K562 (cell line): ENCODE results near the gene SYCP3. TPM values are rescaled to one million over a fixed set of nuclear protein-coding genes. Genes with fewer than 3 reads are reported as not detected.
A peak's percentile ranks its signal among the peaks of the same experiment; 100 is the strongest.

Experiments
- ATAC-seq: fragments of 200-7000 bp; cut with Tn5 transposase; 3 replicates; pipeline ENCODE4 v1.9.1; 2020; ENCODE audit warnings: moderate library complexity
- BruUV-seq: library from RNA; stranded (reverse); fragments of 400-500 nt; replicated peaks from 2 replicates; lab custom pipeline; 2021; lab: Mats Ljungman, UMichigan
- CTCF ChIA-PET: fragments of 300-600 bp; formaldehyde crosslinking; extraction: SDS; loops from one replicate; lab custom pipeline; 2021; ENCODE audit warnings: low intra/inter-chr PET ratio; lab: Yijun Ruan, JAX
- POLR2A ChIA-PET: fragments of 300-600, 350-650 bp; sonication (Branson Sonifier 250); formaldehyde crosslinking; extraction: SDS; loops from one replicate; lab custom pipeline; 2021; ENCODE audit warnings: antibody characterized with exemption, inconsistent platforms; lab: Yijun Ruan, JAX
- DNase-seq, 4 experiments: peaks; one replicate each; pipeline versions ENCODE4 v3.0.0 to v3.0.0-alpha.2; 2011 to 2018; ENCODE audit warnings: low spot score in 3 of 4, mixed read lengths in 3 of 4; ENCODE audit errors: extremely low read depth in 1 of 4
- FAIRE-seq: peaks from 2 replicates; lab custom pipeline; 2011; peaks lifted over from hg19 to GRCh38; lab: Jason Lieb, UNC
- H2AFZ ChIP-seq: 2 replicates; pipeline ENCODE4 v1.6.0; 2011; ENCODE audit warnings: low read depth, low read length, control low read depth, inconsistent platforms
- H3K27ac ChIP-seq: fragments of 200-600 bp; 3 replicates; pipeline ENCODE4 v1.8.0; 2011; ENCODE audit warnings: low read depth, mild to moderate bottlenecking, control low read depth, inconsistent platforms, low read length, moderate library complexity, mixed read lengths; ENCODE audit errors: extremely low read depth
- H3K27me3 ChIP-seq, 2 experiments: fragments of 300-600 bp in 1 of 2; 2 replicates in 1 of 2; 3 replicates in 1 of 2; pipeline versions ENCODE4 v1.6.0 to v1.8.0; 2011; ENCODE audit warnings: inconsistent platforms in 2 of 2, low read length in 2 of 2, mild to moderate bottlenecking in 1 of 2, mixed read lengths in 1 of 2, moderate library complexity in 1 of 2; ENCODE audit not compliant: control insufficient read depth in 2 of 2, insufficient read depth in 2 of 2
- H3K36me3 ChIP-seq: fragments of 300-600 bp; 3 replicates; pipeline ENCODE4 v1.8.0; 2011; ENCODE audit warnings: mild to moderate bottlenecking, low read length, inconsistent platforms; ENCODE audit not compliant: control insufficient read depth, insufficient read depth
- H3K4me1 ChIP-seq, 2 experiments: fragments of 200-600 bp in 1 of 2; replicated peaks in 1 of 2; 2 replicates in 1 of 2; 3 replicates in 1 of 2; pipeline versions ENCODE4 v1.5.1 to v1.8.0; 2011; ENCODE audit warnings: inconsistent platforms in 2 of 2, low read length in 2 of 2, mild to moderate bottlenecking in 1 of 2, mixed read lengths in 1 of 2, moderate library complexity in 1 of 2; ENCODE audit not compliant: control insufficient read depth in 2 of 2, insufficient read depth in 2 of 2
- H3K4me2 ChIP-seq: 2 replicates; pipeline ENCODE4 v1.6.1; 2011; ENCODE audit warnings: low read length, control low read depth, inconsistent platforms, mixed read lengths; ENCODE audit not compliant: insufficient read depth
- H3K4me3 ChIP-seq: fragments of 200-600 bp; sonication (generic), shearing (Covaris generic); 2 replicates; pipeline ENCODE4 v1.5.1; 2016; ENCODE audit warnings: control low read depth, inconsistent platforms
- H3K79me2 ChIP-seq: fragments of 200-600 bp; 3 replicates; pipeline ENCODE4 v1.8.0; 2011; ENCODE audit warnings: low read length, inconsistent platforms; ENCODE audit not compliant: control insufficient read depth, insufficient read depth
- H3K9ac ChIP-seq, 2 experiments: 2 replicates each; pipeline versions ENCODE4 v1.6.0 to v1.6.1; 2011; ENCODE audit warnings: low read depth in 2 of 2, low read length in 2 of 2, control low read depth in 1 of 2, inconsistent platforms in 1 of 2, mild to moderate bottlenecking in 1 of 2, mixed read lengths in 1 of 2; ENCODE audit not compliant: insufficient read depth in 1 of 2
- H3K9me1 ChIP-seq: one replicate; pipeline ENCODE4 v1.6.0; 2011; ENCODE audit warnings: inconsistent platforms, mild to moderate bottlenecking, low read length, moderate library complexity; ENCODE audit not compliant: control insufficient read depth, insufficient read depth
- H3K9me3 ChIP-seq: replicated peaks from 2 replicates; pipeline ENCODE4 v1.5.1; 2011; ENCODE audit warnings: low read depth, low read length, inconsistent platforms; ENCODE audit not compliant: control insufficient read depth, insufficient read depth
- H4K20me1 ChIP-seq: replicated peaks from 2 replicates; pipeline ENCODE4 v1.6.1; 2011; ENCODE audit warnings: low read length, inconsistent platforms, mixed read lengths; ENCODE audit not compliant: control insufficient read depth, insufficient read depth
- ASH1L ChIP-seq: fragments of 450-650 bp; IDR thresholded peaks from 2 replicates; pipeline ENCODE4 v1.6.1; 2018; ENCODE audit warnings: borderline replicate concordance, mild to moderate bottlenecking, low read depth; ENCODE audit not compliant: partially characterized antibody
- BHLHE40 ChIP-seq: IDR thresholded peaks from 2 replicates; pipeline ENCODE4 v1.6.1; 2011; ENCODE audit warnings: low read length, improper control_type of control experiment
- BRCA1 ChIP-seq, 2 experiments: fragments of 450-650 bp in 1 of 2; sonication (generic) in 1 of 2; formaldehyde crosslinking in 1 of 2; IDR thresholded peaks; 2 replicates each; pipeline versions ENCODE4 v1.5.0 to v1.6.1; 2017 to 2020; ENCODE audit warnings: mild to moderate bottlenecking in 1 of 2, missing genetic modification reagents in 1 of 2
- CHD2 ChIP-seq: IDR thresholded peaks from 2 replicates; pipeline ENCODE4 v1.6.1; 2011; ENCODE audit warnings: low read depth, low read length
- EP300 ChIP-seq: IDR thresholded peaks from 2 replicates; pipeline ENCODE4 v1.6.1; 2012; ENCODE audit warnings: low read length, improper control_type of control experiment
- GTF2E2 ChIP-seq: fragments of 200-800 bp; sonication (Bioruptor generic); IDR thresholded peaks from 2 replicates; pipeline ENCODE4 v1.6.1; 2016; ENCODE audit warnings: missing genetic modification characterization, missing compliant biosample characterization
- IFI16 ChIP-seq: fragments of 250-450 bp; sonication (Bioruptor Pico); IDR thresholded peaks from 2 replicates; pipeline ENCODE4 v2.1.2; 2022; ENCODE audit warnings: mild to moderate bottlenecking, inconsistent platforms
- KAT8 ChIP-seq: fragments of 450-650 bp; IDR thresholded peaks from 2 replicates; pipeline ENCODE4 v1.6.1; 2016; ENCODE audit warnings: low read depth, mild to moderate bottlenecking
- KLF1 ChIP-seq: fragments of 450-650 bp; IDR thresholded peaks from 2 replicates; pipeline ENCODE4 v1.6.1; 2016; ENCODE audit warnings: missing genetic modification characterization, missing compliant biosample characterization
- KLF16 ChIP-seq: IDR thresholded peaks from 2 replicates; pipeline ENCODE4 v1.6.1; 2016; ENCODE audit warnings: antibody characterized with exemption
- NR2C2 ChIP-seq, 2 experiments: fragments of 200-800 bp in 1 of 2; sonication (Bioruptor generic) in 1 of 2; sonication (generic) in 1 of 2; formaldehyde crosslinking in 1 of 2; IDR thresholded peaks; 2 replicates each; pipeline versions ENCODE4 v1.6.1 to v1.8.0; 2016 to 2022; ENCODE audit warnings: mild to moderate bottlenecking in 1 of 2, missing compliant biosample characterization in 1 of 2, missing genetic modification characterization in 1 of 2, missing genetic modification reagents in 1 of 2
- RFX7 ChIP-seq: fragments of 250-450 bp; sonication (Bioruptor Pico); IDR thresholded peaks from 2 replicates; pipeline ENCODE4 v1.5.1; 2021; ENCODE audit warnings: mild to moderate bottlenecking
- SNIP1 ChIP-seq: fragments of 450-650 bp; IDR thresholded peaks from 2 replicates; pipeline ENCODE4 v1.7.1; 2017; ENCODE audit warnings: low read depth, mild to moderate bottlenecking
- SRF ChIP-seq, 2 experiments: fragments of 250-450, 450-650 bp in 1 of 2; sonication (Bioruptor Pico) in 1 of 2; sonication (generic) in 1 of 2; formaldehyde crosslinking; IDR thresholded peaks; 2 replicates each; pipeline versions ENCODE4 v1.5.0 to v1.5.1; 2020 to 2022; ENCODE audit warnings: mild to moderate bottlenecking in 1 of 2, missing genetic modification reagents in 1 of 2
- TAF1 ChIP-seq: IDR thresholded peaks from 2 replicates; pipeline ENCODE4 v1.6.1; 2011; ENCODE audit warnings: mild to moderate bottlenecking, low read length, moderate library complexity; ENCODE audit not compliant: insufficient read depth, control insufficient read depth, severe bottlenecking; ENCODE audit errors: extremely low read depth
- TAL1 ChIP-seq: fragments of 450-650 bp; IDR thresholded peaks from 2 replicates; pipeline ENCODE4 v1.6.1; 2016; ENCODE audit warnings: mild to moderate bottlenecking
- TCF3 ChIP-seq: sonication (generic); formaldehyde crosslinking; IDR thresholded peaks from 2 replicates; pipeline ENCODE4 v1.4.0; 2020; ENCODE audit warnings: mild to moderate bottlenecking, missing genetic modification reagents
- TOE1 ChIP-seq, 2 experiments: fragments of 450-650 bp in 1 of 2; sonication (generic) in 1 of 2; formaldehyde crosslinking in 1 of 2; IDR thresholded peaks; 2 replicates each; pipeline versions ENCODE4 v1.7.1 to v1.8.0; 2016 to 2022; ENCODE audit warnings: borderline replicate concordance in 2 of 2, mild to moderate bottlenecking in 2 of 2, antibody characterized with exemption in 1 of 2, inconsistent platforms in 1 of 2, low read depth in 1 of 2, missing genetic modification reagents in 1 of 2, moderate library complexity in 1 of 2
- ZNF174 ChIP-seq: fragments of 250-450 bp; sonication (Bioruptor Pico); IDR thresholded peaks from 2 replicates; pipeline ENCODE4 v1.4.0; 2020; ENCODE audit warnings: mild to moderate bottlenecking
- WGBS: fragments of 100-300 bp; shearing (Covaris generic); methylation state at CpG from one replicate; pipeline ENCODE4 v1.1.6; 2016; ENCODE audit warnings: low coverage, mixed read lengths; ENCODE audit not compliant: insufficient coverage; ENCODE audit errors: missing lambda C conversion rate; 5-methylcytosine and 5-hydroxymethylcytosine counted together
- in situ Hi-C: fragments of 300-500 bp; cut with MboI; formaldehyde crosslinking; loops from 4 replicates; pipeline ENCODE4 v1.15.0; 2018; ENCODE audit warnings: inconsistent platforms, mixed read lengths
- intact Hi-C: fragments of 100-400 bp; cut with micrococcal nuclease; formaldehyde crosslinking; loops from 2 replicates; pipeline ENCODE4 v1.14.2; 2022
- polyA plus RNA-seq, 8 experiments: library from polyadenylated mRNA; depleted of rRNA in 4 of 8; stranded (reverse) in 5 of 8; unstranded in 3 of 8; fragments of >200 nt; fragmentation: Nextera tagmentation in 2 of 8; fragmentation: Illumina TruSeq in 1 of 8; extraction: Ambion mirVana in 2 of 8; extraction: Trizol in 1 of 8; gene quantifications; 2 replicates each; pipeline versions ENCODE4 v1.2.1 to v1.2.3, GENCODE V29; 2011 to 2014; ENCODE audit warnings: inconsistent platforms in 1 of 8, missing spikeins in 1 of 8
- total RNA-seq, 7 experiments: library from RNA; depleted of rRNA in 6 of 7; stranded (reverse); fragments of >200 nt in 6 of 7; fragmentation: Illumina TruSeq in 2 of 7; extraction: Trizol in 2 of 7; gene quantifications; 2 replicates each; pipeline versions ENCODE4 v1.2.1 to v1.2.3, GENCODE V29; 2011 to 2021; ENCODE audit warnings: low replicate concordance in 1 of 7
- TF ChIP-seq, protein P1 (sequence below), 2 experiments: IDR thresholded peaks; 2 replicates each; pipeline ENCODE4 v1.6.1; 2012; ENCODE audit warnings: improper control_type of control experiment in 2 of 2, low read depth in 2 of 2, low read length in 2 of 2, borderline replicate concordance in 1 of 2

SYCP3 gene
- total and polyA plus RNA-seq, 9 of the 15 experiments (the other 6 are each of a cell fraction or from before 2014, with no cell fraction given), result 0.11 to 0.25 (median 0.22) TPM; not detected in 4

DNA sequence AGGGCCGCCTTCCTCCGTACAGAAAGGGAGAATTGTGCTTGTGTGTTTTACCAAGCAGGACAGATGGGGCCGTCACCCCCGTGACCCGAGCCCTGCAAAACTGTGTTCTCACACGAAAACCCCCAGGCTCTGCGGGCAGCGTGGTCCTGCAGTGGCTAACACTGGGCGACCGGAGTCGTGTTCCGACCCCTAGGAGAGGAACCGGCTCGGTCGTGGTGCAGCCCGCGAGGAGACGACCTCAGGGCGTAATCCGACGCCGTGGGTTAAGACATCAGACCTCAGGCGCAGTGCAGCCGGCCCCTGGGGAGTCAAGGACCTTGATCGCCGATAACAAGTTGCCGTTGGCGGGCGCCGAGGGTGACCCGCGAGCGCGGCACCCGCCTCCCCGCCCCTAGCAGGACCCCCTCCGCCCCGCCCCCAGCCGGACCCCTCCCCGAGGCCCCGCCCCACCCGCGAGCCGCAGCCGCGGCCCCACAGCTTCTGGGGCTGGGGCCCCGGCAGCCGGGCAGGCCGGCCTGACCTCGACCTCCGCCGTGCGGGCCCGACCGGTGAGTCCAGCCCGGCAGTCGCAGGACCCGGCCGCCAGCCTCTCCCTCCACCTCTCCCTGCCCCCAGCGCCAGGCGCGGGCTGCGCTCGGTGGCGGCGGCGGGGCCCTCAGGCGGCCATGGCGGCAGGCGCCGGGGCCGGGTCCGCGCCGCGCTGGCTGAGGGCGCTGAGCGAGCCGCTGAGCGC is 41.9 kb downstream of the SYCP3 start, which contains the start of gene CHPT1:
Gene CHPT1, plus strand, starts transcription at position 444 of the 733 bp plus-strand sequence. Its CDS starts 222 bp downstream, at position 666.
- Histone ChIP-seq H3K4me3 (peak within 1 kb of the TSS; percentile 87), H3K27me3 (no peaks in the 10 kb centered on the region), H3K4me1 (peaks cover 11 to 29% of the 10 kb centered on the region in 2 experiments), H4K20me1 (no peaks in the 10 kb centered on the region; the same call in 1 of the 2 replicates), H3K9ac (peak within 1 kb of the TSS; percentile 93 to 99), H3K27ac (peak within 1 kb of the TSS; percentile 96), H3K9me1 (no peaks in the 10 kb centered on the region), H3K36me3 (peaks cover 10% of the 10 kb centered on the region; the same call in 1 of the 3 replicates), H2AFZ (peak within 1 kb of the TSS; percentile 94), H3K9me3 (peaks cover 7% of the 10 kb centered on the region), H3K4me2 (peak within 1 kb of the TSS; percentile 93), H3K79me2 (peaks cover 52% of the 10 kb centered on the region)
- ATAC-seq (peak; percentile 81), FAIRE-seq (no peak), DNase-seq (peak; percentile 93 to 96 (median 95))
- in situ Hi-C loops, result no loop called here
- ChIA-PET POLR2A (interaction anchor here (2.1 kb wide), 1 partner anchor 11 kb away, joined by 6 read pairs; no protein-coding TSS in a partner anchor), CTCF (no interaction called here)
- WGBS, result under 1% methylated on average over 62 of the region's 80 CpGs
- BruUV-seq, result no TSS peak
- intact Hi-C loops, result loop anchor here (2.0 to 5.0 kb wide), 2 partner anchors 27 to 1425 kb away; no protein-coding TSS in a partner anchor
- no peak for TF ChIP-seq NR2C2 (CRISPR knock-in tag; IDR thresholded peaks at IDR 0.05)
- peak; percentile 88 for TF ChIP-seq NR2C2 (tag; IDR thresholded peaks at IDR 0.05)
- TF ChIP-seq TAF1, result peak; percentile 67
- no peak for TF ChIP-seq TAL1
- TF ChIP-seq EP300, result peak; percentile 51
- TF ChIP-seq ASH1L, result no peak
- TF ChIP-seq KLF1 (tag), result peak; percentile 48; the same call in 1 of the 2 replicates
- TF ChIP-seq ZNF174 (CRISPR knock-in tag), result no peak
- TF ChIP-seq, protein P1, sequence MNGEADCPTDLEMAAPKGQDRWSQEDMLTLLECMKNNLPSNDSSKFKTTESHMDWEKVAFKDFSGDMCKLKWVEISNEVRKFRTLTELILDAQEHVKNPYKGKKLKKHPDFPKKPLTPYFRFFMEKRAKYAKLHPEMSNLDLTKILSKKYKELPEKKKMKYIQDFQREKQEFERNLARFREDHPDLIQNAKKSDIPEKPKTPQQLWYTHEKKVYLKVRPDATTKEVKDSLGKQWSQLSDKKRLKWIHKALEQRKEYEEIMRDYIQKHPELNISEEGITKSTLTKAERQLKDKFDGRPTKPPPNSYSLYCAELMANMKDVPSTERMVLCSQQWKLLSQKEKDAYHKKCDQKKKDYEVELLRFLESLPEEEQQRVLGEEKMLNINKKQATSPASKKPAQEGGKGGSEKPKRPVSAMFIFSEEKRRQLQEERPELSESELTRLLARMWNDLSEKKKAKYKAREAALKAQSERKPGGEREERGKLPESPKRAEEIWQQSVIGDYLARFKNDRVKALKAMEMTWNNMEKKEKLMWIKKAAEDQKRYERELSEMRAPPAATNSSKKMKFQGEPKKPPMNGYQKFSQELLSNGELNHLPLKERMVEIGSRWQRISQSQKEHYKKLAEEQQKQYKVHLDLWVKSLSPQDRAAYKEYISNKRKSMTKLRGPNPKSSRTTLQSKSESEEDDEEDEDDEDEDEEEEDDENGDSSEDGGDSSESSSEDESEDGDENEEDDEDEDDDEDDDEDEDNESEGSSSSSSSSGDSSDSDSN (IDR thresholded peaks at IDR 0.05; ENCODE audit: borderline replicate concordance in 1 of 2, low read depth in 2 of 2, low read length in 2 of 2), result peak; percentile 71 to 83; a peak in 3 of 4 replicates
- no peak for TF ChIP-seq CHD2
- TF ChIP-seq IFI16 (CRISPR knock-in tag), result no peak
- no peak for TF ChIP-seq KLF16
- peak; percentile 12; the same call in 1 of the 2 replicates for TF ChIP-seq BHLHE40
- TF ChIP-seq KAT8, result no peak
- no peak for TF ChIP-seq RFX7
- no peak for TF ChIP-seq BRCA1 (IDR thresholded peaks at IDR 0.05)
- no peak for TF ChIP-seq BRCA1 (CRISPR knock-in tag; IDR thresholded peaks at IDR 0.05)
- peak; percentile 31; the same call in 1 of the 2 replicates for TF ChIP-seq TOE1 (IDR thresholded peaks at IDR 0.05; ENCODE audit: borderline replicate concordance)
- no peak for TF ChIP-seq TOE1 (CRISPR knock-in tag; IDR thresholded peaks at IDR 0.05; ENCODE audit: borderline replicate concordance, low read depth)
- no peak for TF ChIP-seq GTF2E2 (tag)
- TF ChIP-seq SNIP1, result no peak
- 0 out of 4 replicates have a peak, but pooled peaks of 1 of the 2 experiments have one; percentile 28 for TF ChIP-seq SRF (CRISPR knock-in tag; IDR thresholded peaks at IDR 0.05)
- TF ChIP-seq TCF3, result no peak
